HL-60 (cell line): ENCODE results near the gene KRT82.

ENCODE experiments used
- DNase-seq, 2 experiments: peaks; one replicate each; pipeline ENCODE4 v3.0.0-alpha.2; 2010 to 2020; ENCODE audit warnings: low read depth in 1 of 2, low spot score in 1 of 2
- H3K27ac ChIP-seq: fragments of 250-450 bp; sonication (Bioruptor Pico); replicated peaks from 2 replicates; pipeline ENCODE4 v1.5.1; 2020; ENCODE audit warnings: mild to moderate bottlenecking, moderate library complexity
- H3K27me3 ChIP-seq: fragments of 250-450 bp; sonication (Bioruptor Pico); 2 replicates; pipeline ENCODE4 v1.5.1; 2021; ENCODE audit warnings: mild to moderate bottlenecking, moderate library complexity; ENCODE audit not compliant: insufficient read depth, poor library complexity, severe bottlenecking
- H3K4me3 ChIP-seq: replicated peaks from 2 replicates; pipeline ENCODE4 v1.5.1; 2011; ENCODE audit warnings: mild to moderate bottlenecking, control low read depth, low read length; ENCODE audit not compliant: insufficient read depth
- GABPA ChIP-seq: IDR thresholded peaks from 2 replicates; pipeline ENCODE4 v1.6.1; 2012; ENCODE audit warnings: low read depth
- POLR2AphosphoS5 ChIP-seq: IDR thresholded peaks from 2 replicates; pipeline ENCODE4 v1.6.1; 2012; ENCODE audit warnings: low read depth
- SPI1 ChIP-seq: IDR thresholded peaks from 2 replicates; pipeline ENCODE4 v1.6.1; 2012; ENCODE audit warnings: low read depth, mild to moderate bottlenecking, borderline replicate concordance
- long read RNA-seq: library from polyadenylated mRNA; unstranded; transcript quantifications from one replicate; pipeline ENCODE4 v2.0.0, GENCODE V29; 2020
- TF ChIP-seq, protein P1 (sequence below): IDR thresholded peaks from 2 replicates; pipeline ENCODE4 v1.6.1; 2012; ENCODE audit warnings: low read depth; ENCODE audit not compliant: insufficient replicate concordance
- TF ChIP-seq, protein P2 (sequence below): IDR thresholded peaks from one replicate; pipeline ENCODE4 v1.5.1; 2011; ENCODE audit warnings: low read length, control low read depth, inconsistent platforms; ENCODE audit not compliant: insufficient read depth

The KRT82 gene
- long read RNA-seq = 0 reads

GRCh38 chr12:52405922-52406385, at the start of gene KRT82:
TSS of gene KRT82 (minus strand) at chr12:52406335. CDS start at chr12:52406277, 58 bp downstream.
- TF ChIP-seq GABPA = no peak
- TF ChIP-seq, protein P1, sequence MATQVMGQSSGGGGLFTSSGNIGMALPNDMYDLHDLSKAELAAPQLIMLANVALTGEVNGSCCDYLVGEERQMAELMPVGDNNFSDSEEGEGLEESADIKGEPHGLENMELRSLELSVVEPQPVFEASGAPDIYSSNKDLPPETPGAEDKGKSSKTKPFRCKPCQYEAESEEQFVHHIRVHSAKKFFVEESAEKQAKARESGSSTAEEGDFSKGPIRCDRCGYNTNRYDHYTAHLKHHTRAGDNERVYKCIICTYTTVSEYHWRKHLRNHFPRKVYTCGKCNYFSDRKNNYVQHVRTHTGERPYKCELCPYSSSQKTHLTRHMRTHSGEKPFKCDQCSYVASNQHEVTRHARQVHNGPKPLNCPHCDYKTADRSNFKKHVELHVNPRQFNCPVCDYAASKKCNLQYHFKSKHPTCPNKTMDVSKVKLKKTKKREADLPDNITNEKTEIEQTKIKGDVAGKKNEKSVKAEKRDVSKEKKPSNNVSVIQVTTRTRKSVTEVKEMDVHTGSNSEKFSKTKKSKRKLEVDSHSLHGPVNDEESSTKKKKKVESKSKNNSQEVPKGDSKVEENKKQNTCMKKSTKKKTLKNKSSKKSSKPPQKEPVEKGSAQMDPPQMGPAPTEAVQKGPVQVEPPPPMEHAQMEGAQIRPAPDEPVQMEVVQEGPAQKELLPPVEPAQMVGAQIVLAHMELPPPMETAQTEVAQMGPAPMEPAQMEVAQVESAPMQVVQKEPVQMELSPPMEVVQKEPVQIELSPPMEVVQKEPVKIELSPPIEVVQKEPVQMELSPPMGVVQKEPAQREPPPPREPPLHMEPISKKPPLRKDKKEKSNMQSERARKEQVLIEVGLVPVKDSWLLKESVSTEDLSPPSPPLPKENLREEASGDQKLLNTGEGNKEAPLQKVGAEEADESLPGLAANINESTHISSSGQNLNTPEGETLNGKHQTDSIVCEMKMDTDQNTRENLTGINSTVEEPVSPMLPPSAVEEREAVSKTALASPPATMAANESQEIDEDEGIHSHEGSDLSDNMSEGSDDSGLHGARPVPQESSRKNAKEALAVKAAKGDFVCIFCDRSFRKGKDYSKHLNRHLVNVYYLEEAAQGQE = no peak
- TF ChIP-seq SPI1 = no peak
- TF ChIP-seq, protein P2, sequence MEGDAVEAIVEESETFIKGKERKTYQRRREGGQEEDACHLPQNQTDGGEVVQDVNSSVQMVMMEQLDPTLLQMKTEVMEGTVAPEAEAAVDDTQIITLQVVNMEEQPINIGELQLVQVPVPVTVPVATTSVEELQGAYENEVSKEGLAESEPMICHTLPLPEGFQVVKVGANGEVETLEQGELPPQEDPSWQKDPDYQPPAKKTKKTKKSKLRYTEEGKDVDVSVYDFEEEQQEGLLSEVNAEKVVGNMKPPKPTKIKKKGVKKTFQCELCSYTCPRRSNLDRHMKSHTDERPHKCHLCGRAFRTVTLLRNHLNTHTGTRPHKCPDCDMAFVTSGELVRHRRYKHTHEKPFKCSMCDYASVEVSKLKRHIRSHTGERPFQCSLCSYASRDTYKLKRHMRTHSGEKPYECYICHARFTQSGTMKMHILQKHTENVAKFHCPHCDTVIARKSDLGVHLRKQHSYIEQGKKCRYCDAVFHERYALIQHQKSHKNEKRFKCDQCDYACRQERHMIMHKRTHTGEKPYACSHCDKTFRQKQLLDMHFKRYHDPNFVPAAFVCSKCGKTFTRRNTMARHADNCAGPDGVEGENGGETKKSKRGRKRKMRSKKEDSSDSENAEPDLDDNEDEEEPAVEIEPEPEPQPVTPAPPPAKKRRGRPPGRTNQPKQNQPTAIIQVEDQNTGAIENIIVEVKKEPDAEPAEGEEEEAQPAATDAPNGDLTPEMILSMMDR = no peak
- no peak for TF ChIP-seq POLR2AphosphoS5
- no peaks in the 10 kb centered on the region for H3K27me3 ChIP-seq
- no peak within 1 kb of the TSS for H3K4me3 ChIP-seq

GRCh38 chr12:52455821-52456220, 49.7 kb upstream of the KRT82 start:
- Histone ChIP-seq H3K4me3 (no peak overlapping the region), H3K27ac (no peak overlapping the region), H3K27me3 (peaks cover 4% of the 10 kb centered on the region)
- DNase-seq = no peak
- TF ChIP-seq, protein P2 = no peak
- TF ChIP-seq POLR2AphosphoS5 = no peak
- no peak for TF ChIP-seq GABPA
- TF ChIP-seq, protein P1 = no peak
- TF ChIP-seq SPI1 = no peak

More at GRCh38 chr12:52405922-52406385, at the start of gene KRT82:
- H3K27ac ChIP-seq = no peak within 1 kb of the TSS
- DNase-seq = no peak

DNA sequence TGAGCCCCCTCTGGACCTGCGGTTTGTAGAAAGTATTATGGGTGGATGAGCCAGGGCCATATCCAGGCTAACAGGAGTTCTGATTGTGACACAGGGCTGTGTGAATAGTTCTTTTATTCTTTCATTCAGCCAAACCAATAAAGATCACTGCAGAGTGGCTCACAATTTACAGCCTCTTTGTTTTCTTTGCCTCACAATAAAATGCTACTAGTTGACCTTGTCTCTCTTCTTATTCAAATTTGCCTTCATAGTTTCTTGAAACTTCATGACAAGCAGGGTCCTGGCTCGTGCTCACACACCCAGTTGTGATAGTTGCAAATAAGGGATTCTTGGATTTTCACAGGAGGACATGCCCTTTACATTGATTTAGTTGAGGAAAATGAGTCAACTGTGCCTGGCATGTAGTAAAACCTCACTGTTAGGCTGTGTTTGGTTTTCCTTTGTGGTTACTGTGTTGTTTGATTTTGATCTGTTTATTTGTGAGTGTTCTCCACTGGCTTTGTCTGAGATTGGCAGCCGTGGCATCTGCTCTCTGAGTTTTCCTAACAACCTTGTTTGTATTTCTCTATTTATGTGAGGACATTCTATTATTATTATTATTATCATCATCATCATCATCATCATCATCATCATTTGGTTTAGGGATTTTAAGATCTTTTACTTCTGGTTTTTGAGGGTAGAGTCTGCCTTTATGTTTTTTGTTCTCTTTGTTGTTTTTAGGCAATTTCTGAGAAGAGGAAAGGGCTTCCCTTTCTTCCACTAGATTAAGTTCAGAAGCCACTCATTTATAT, 48.5 kb upstream of the KRT82 start:
- DNase-seq = no peak
- TF ChIP-seq, protein P1 = no peak
- TF ChIP-seq POLR2AphosphoS5 = no peak
- no peak for TF ChIP-seq SPI1
- TF ChIP-seq, protein P2 = no peak
- TF ChIP-seq GABPA = no peak
- H3K27ac ChIP-seq = no peak overlapping the region
- peaks cover 4% of the 10 kb centered on the region for H3K27me3 ChIP-seq
- H3K4me3 ChIP-seq = no peak overlapping the region
